Measurements from ENCODE around the gene TDRKH. TPM values are rescaled to one million over a fixed set of nuclear protein-coding genes. Genes with fewer than 3 reads are reported as not detected.

Gene TDRKH
- 2.5 TPM for polyA plus RNA-seq (2013, experiment 1 of 2; ENCODE audit: insufficient read length)
- 2.7 TPM for polyA plus RNA-seq (2013, experiment 2 of 2; ENCODE audit: insufficient read length)

GRCh38 chr1:151790071-151790939 lies at the start of gene TDRKH:
Gene TDRKH (minus strand): TSS chr1:151790500. CDS start chr1:151783022, 7,478 bp downstream.
- DNase-seq: peak; percentile 99

GRCh38 chr1:151839457-151840403 lies 49.4 kb upstream of the TDRKH start, which contains the start of gene C2CD4D:
Gene C2CD4D (minus strand): TSS chr1:151839820. CDS start chr1:151838989, 831 bp downstream.
- DNase-seq: no peak

- DNase-seq: no peak
Observed at GRCh38 chr1:151839082-151839412, 48.7 kb upstream of the TDRKH start.

- no peak for DNase-seq
Observed at GRCh38 chr1:151838222-151839081, 48.2 kb upstream of the TDRKH start.

- DNase-seq: no peak
Observed at GRCh38 chr1:151837884-151838221, 47.6 kb upstream of the TDRKH start.

- DNase-seq: no peak
Observed at GRCh38 chr1:151837197-151837596, 46.9 kb upstream of the TDRKH start.

- no peak for DNase-seq
Observed at GRCh38 chr1:151835596-151835995, 45.3 kb upstream of the TDRKH start.

GRCh38 chr1:151834239-151834638 lies 43.9 kb upstream of the TDRKH start:
- DNase-seq: no peak

GRCh38 chr1:151833172-151833900 lies 43.0 kb upstream of the TDRKH start:
- no peak for DNase-seq

- no peak for DNase-seq
Observed at GRCh38 chr1:151832318-151832980, 42.1 kb upstream of the TDRKH start.

- no peak for DNase-seq
Observed at GRCh38 chr1:151831605-151832004, 41.3 kb upstream of the TDRKH start, which contains the start of gene RORC. Gene RORC (minus strand): TSS chr1:151831802. CDS start chr1:151831764, 38 bp downstream.

- DNase-seq: no peak
Observed at GRCh38 chr1:151831256-151831591, 40.9 kb upstream of the TDRKH start.

GRCh38 chr1:151830055-151830454 lies 39.8 kb upstream of the TDRKH start:
- no peak for DNase-seq

GRCh38 chr1:151829352-151830046 lies 39.2 kb upstream of the TDRKH start:
- no peak for DNase-seq

GRCh38 chr1:151828921-151829320 lies 38.6 kb upstream of the TDRKH start:
- DNase-seq: peak; percentile 18

GRCh38 chr1:151827853-151828252 lies 37.6 kb upstream of the TDRKH start:
- no peak for DNase-seq

GRCh38 chr1:151825751-151826660 lies 35.7 kb upstream of the TDRKH start:
- no peak for DNase-seq

GRCh38 chr1:151825204-151825603 lies 34.9 kb upstream of the TDRKH start:
- no peak for DNase-seq

GRCh38 chr1:151823175-151823574 lies 32.9 kb upstream of the TDRKH start:
- DNase-seq: no peak

Data from fibroblast of skin of scalp (primary cell).